Activated naive CD4-positive, alpha-beta T cell treated with anti-CD3 and anti-CD28 coated beads, Interleukin-2, amount 10 ng/mL, durations not matched to agents 7 days and 5 days (primary cell): Measurements from ENCODE around the gene MOAP1.
A peak's percentile ranks its signal among the peaks of the same experiment; 100 is the strongest.
"Not testable (repeated sequence)": the region's sequence is repeated elsewhere in the genome, so short reads cannot be mapped to it uniquely, and the experiment has no call there.

Experiments used
- CTCF ChIA-PET: fragments of 350-600 bp; sonication (Branson Sonifier 250); formaldehyde crosslinking; loops from one replicate; lab custom pipeline; 2021; ENCODE audit warnings: antibody characterized with exemption; lab: Charles Lee
- DNase-seq: peaks from one replicate; pipeline ENCODE4 v3.0.0-alpha.2; 2020
- H3K27ac Mint-ChIP-seq: one replicate; pipeline ENCODE4 v1.8.0; 2021; ENCODE audit warnings: mild to moderate bottlenecking, moderate library complexity, mixed read lengths
- H3K27me3 Mint-ChIP-seq: one replicate; pipeline ENCODE4 v1.8.0; 2021; ENCODE audit warnings: mild to moderate bottlenecking, mixed read lengths
- H3K36me3 Mint-ChIP-seq: one replicate; pipeline ENCODE4 v1.8.0; 2021; ENCODE audit warnings: mixed read lengths
- H3K4me1 Mint-ChIP-seq: one replicate; pipeline ENCODE4 v1.8.0; 2021; ENCODE audit warnings: mixed read lengths
- H3K4me3 Mint-ChIP-seq: one replicate; pipeline ENCODE4 v1.8.0; 2021; ENCODE audit warnings: mild to moderate bottlenecking, moderate library complexity, mixed read lengths
- H3K9me3 Mint-ChIP-seq: one replicate; pipeline ENCODE4 v1.8.0; 2021; ENCODE audit warnings: mixed read lengths

Gene MOAP1

DNA sequence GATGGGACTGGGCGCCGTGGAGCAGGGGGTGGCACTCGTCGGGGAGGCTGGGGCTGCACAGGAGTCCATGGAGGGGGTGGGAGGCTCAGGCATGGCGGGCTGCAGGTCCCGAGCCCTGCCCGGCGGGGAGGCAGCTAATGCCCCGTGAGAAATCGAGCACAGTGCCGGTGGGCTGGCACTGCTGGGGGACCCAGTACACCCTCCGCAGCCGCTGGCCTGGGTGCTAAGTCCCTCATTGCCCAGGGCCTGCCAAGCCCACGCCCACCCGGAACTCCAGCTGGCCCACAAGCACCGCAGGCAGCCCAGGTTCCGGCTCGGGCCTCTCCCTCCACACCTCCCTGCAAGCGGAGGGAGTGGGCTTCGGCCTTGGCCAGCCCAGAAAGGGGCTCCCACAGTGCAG, 14.6 kb downstream of the MOAP1 start:
- H3K4me3 Mint-ChIP-seq, H3K27ac Mint-ChIP-seq, CTCF ChIA-PET, DNase-seq, H3K4me1 Mint-ChIP-seq, H3K9me3 Mint-ChIP-seq, H3K36me3 Mint-ChIP-seq: not testable (repeated sequence)
- H3K27me3 Mint-ChIP-seq, result peaks cover 16% of the 10 kb centered on the region

DNA sequence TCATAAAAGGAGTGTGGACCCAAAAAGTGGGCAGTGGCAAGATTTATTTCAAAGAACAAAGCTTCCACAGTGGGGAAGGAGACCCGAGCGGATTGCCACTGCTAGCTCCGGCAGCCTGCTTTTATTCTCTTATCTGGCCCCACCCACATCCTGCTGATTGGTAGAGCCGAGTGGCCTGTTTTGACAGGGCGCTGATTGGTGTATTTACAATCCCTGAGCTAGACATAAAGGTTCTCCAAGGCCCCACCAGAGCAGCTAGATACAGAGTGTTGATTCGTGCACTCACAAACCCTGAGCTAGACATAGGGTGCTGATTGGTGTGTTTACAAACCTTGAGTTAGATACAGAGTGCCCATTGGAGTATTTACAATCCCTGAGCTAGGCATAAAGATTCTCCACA, 15.1 kb downstream of the MOAP1 start:
- H3K36me3 Mint-ChIP-seq, CTCF ChIA-PET, H3K4me3 Mint-ChIP-seq, DNase-seq, H3K27ac Mint-ChIP-seq, H3K9me3 Mint-ChIP-seq, H3K4me1 Mint-ChIP-seq: not testable (repeated sequence)
- H3K27me3 Mint-ChIP-seq, result peaks cover 16% of the 10 kb centered on the region

DNA sequence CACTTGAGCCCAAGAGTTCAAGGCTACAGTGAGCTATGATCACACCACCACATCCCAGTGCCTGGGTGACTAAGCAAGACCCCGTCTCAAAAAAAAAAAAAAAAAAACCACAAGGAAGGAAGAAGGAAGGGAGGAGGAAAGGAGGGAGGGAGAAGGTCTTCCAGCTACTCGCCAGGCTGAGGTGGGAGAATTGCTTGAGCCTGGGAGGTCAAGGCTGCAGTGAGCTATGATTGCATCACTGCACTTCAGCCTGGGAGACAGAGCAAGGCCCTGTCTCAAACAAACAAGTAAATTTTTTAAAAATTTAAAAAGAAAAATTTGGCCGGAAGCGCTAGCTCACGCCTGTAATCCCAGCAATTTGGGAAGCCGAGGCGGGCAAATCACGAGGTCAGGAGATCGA, 16.1 kb downstream of the MOAP1 start:
- DNase-seq, H3K9me3 Mint-ChIP-seq, H3K27ac Mint-ChIP-seq, H3K36me3 Mint-ChIP-seq, H3K4me3 Mint-ChIP-seq, CTCF ChIA-PET, H3K4me1 Mint-ChIP-seq: not testable (repeated sequence)
- peaks cover 13% of the 10 kb centered on the region for H3K27me3 Mint-ChIP-seq

- not testable (repeated sequence) for H3K27ac Mint-ChIP-seq, DNase-seq, H3K4me3 Mint-ChIP-seq, H3K4me1 Mint-ChIP-seq, H3K27me3 Mint-ChIP-seq, H3K9me3 Mint-ChIP-seq, H3K36me3 Mint-ChIP-seq
- CTCF ChIA-PET, result interaction anchor here (0.7 kb wide), 1 partner anchor 33 kb away, joined by 3 read pairs; no protein-coding TSS in a partner anchor
Measured at GRCh38 chr14:93165271-93166265, 19.1 kb downstream of the MOAP1 start.

DNA sequence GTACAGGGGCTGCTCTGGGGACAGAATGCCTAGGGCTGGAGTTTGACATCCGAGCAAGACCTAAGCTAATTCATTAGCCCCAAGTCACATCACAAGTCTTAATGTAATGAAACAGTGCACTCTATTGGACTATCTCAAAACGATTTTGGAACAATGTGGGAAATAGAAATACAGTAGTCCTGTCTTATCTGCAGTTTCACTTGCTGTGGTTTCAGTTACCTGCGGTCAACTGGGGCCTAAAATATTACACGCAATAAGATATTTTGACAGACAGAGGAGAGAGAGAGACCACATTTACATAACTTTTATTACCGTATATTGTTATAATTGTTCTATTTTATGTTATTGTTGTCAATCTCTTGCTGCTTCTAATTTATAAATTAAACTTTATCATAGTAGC, 21.1 kb downstream of the MOAP1 start:
- Mint-ChIP-seq H3K4me3 (no peak overlapping the region), H3K9me3 (no peaks in the 10 kb centered on the region), H3K27me3 (peaks cover 1% of the 10 kb centered on the region), H3K4me1 (no peaks in the 10 kb centered on the region), H3K27ac (no peak overlapping the region), H3K36me3 (no peaks in the 10 kb centered on the region)
- CTCF ChIA-PET, result interaction anchor here (0.9 to 1.6 kb wide), 3 partner anchors 13 to 50 kb away, joined by 3 to 5 read pairs (median 3); no protein-coding TSS in a partner anchor
- DNase-seq, result no peak

DNA sequence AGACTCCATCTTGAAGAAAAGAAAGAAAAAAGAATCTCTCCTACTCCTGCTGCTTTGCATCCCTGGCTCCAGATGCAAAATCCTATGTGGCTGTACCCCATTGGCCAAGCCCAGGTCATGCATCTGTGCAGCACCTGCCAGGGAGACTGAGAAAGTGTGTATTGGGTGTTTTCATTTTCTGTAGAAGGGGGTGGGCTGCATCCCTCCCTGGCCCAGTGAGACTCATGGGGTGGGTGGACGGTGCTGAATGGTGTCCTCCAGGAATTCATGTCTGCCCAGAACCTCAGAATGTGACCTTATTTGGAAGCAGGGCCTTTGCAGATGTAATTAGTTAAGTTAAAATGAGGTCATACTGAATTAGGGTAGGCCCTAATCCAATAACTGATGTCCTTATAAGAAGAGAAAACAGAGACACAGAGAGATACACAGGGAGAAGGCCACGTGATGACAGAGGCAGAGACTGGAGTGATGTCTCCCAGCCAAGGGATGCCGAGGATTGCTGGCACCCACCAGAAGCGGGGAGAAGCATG, 23.2 kb downstream of the MOAP1 start:
- H3K27me3 Mint-ChIP-seq, result no peaks in the 10 kb centered on the region
- DNase-seq, result no peak
- no peaks in the 10 kb centered on the region for H3K4me1 Mint-ChIP-seq
- no peak overlapping the region for H3K27ac Mint-ChIP-seq
- H3K9me3 Mint-ChIP-seq, result no peaks in the 10 kb centered on the region
- no peaks in the 10 kb centered on the region for H3K36me3 Mint-ChIP-seq
- H3K4me3 Mint-ChIP-seq, result no peak overlapping the region
- CTCF ChIA-PET, result interaction anchor here (0.8 to 1.5 kb wide), 2 partner anchors 23 to 34 kb away, joined by 3 to 4 read pairs; no protein-coding TSS in a partner anchor

DNA sequence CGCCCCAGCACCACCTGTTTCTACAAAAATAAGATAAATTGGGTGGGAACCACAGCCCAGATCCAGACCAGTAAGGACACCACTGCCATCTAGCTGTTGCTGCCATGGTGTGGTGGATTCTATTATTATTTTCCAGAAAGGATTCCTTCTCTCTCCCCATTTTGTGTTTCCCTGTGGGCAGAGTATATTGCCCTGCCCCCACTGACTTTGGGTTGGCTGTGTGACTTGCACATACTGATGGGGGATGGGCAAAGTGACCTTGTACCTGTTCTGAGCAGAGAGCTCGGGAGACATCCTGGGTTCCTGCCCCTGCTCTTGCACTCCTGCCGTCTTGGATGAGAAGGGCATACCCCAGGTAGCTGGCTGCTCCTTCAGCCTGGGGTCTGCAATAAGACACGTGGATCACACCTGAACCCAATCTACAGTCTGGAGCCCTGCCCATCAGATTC, 24.3 kb downstream of the MOAP1 start:
- DNase-seq, result no peak
- H3K4me1 Mint-ChIP-seq, result no peaks in the 10 kb centered on the region
- no peaks in the 10 kb centered on the region for H3K27me3 Mint-ChIP-seq
- no peaks in the 10 kb centered on the region for H3K9me3 Mint-ChIP-seq
- no peak overlapping the region for H3K27ac Mint-ChIP-seq
- H3K4me3 Mint-ChIP-seq, result no peak overlapping the region
- no peaks in the 10 kb centered on the region for H3K36me3 Mint-ChIP-seq
- CTCF ChIA-PET, result interaction anchor here (0.8 to 1.5 kb wide), 2 partner anchors 24 to 33 kb away, joined by 3 to 4 read pairs; no protein-coding TSS in a partner anchor

GRCh38 chr14:93159625-93160352, 24.9 kb downstream of the MOAP1 start:
- H3K4me1 Mint-ChIP-seq, H3K27ac Mint-ChIP-seq, H3K4me3 Mint-ChIP-seq, H3K36me3 Mint-ChIP-seq, H3K9me3 Mint-ChIP-seq, H3K27me3 Mint-ChIP-seq: not testable (repeated sequence)
- DNase-seq, result peak; percentile 39
- CTCF ChIA-PET, result interaction anchor here (1.5 kb wide), 1 partner anchor 24 kb away, joined by 4 read pairs; no protein-coding TSS in a partner anchor

DNA sequence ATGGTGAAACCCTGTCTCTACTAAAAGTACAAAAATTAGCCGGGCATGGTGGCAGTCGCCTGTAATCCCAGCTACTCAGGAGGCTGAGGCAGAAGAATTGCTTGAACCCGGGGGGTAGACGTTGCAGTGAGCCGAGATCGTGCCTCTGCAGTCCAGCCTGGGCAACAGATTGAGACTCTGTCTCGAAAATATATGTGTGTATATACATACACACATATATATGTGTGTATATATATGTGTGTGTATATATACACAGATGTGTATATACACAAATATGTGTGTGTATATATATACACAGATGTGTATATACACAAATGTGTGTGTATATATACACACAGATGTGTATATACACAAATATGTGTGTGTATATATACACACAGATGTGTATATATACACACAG, 26.3 kb downstream of the MOAP1 start:
- H3K27me3 Mint-ChIP-seq, H3K27ac Mint-ChIP-seq, H3K4me3 Mint-ChIP-seq, CTCF ChIA-PET, H3K4me1 Mint-ChIP-seq, H3K36me3 Mint-ChIP-seq, DNase-seq, H3K9me3 Mint-ChIP-seq: not testable (repeated sequence)

- CTCF ChIA-PET, result no interaction called here
Measured at GRCh38 chr14:93156693-93157369, 27.9 kb downstream of the MOAP1 start.

DNA sequence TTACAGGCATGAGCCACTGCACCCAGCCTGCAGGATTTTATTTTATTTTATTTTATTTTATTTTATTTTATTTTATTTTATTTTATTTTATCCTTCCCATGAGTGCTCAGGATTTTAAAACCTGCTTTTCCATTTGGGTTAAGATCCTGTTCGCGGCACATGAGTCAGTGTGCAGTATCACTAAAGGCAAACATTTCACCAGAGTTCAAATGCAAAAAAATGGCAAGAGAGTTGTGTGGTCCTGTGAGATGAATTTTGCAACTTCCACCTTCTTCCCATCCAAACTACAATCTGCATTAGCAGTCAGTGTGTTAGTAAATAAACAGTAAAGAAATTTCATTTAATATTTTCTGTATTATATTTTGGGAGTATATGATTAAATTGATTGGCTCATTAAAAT, 29.0 kb downstream of the MOAP1 start:
- no peak overlapping the region for H3K4me3 Mint-ChIP-seq
- no peak for DNase-seq
- H3K27ac Mint-ChIP-seq, result no peak overlapping the region
- H3K4me1 Mint-ChIP-seq, result peaks cover 5% of the 10 kb centered on the region
- no peaks in the 10 kb centered on the region for H3K36me3 Mint-ChIP-seq
- CTCF ChIA-PET, result no interaction called here
- peaks cover 4% of the 10 kb centered on the region for H3K27me3 Mint-ChIP-seq
- no peaks in the 10 kb centered on the region for H3K9me3 Mint-ChIP-seq

More at GRCh38 chr14:93156693-93157369, 27.9 kb downstream of the MOAP1 start:
- Mint-ChIP-seq H3K27ac (no peak overlapping the region), H3K4me1 (no peaks in the 10 kb centered on the region), H3K9me3 (no peaks in the 10 kb centered on the region), H3K36me3 (no peaks in the 10 kb centered on the region), H3K4me3 (no peak overlapping the region), H3K27me3 (peaks cover 4% of the 10 kb centered on the region)
- DNase-seq, result no peak

DNA sequence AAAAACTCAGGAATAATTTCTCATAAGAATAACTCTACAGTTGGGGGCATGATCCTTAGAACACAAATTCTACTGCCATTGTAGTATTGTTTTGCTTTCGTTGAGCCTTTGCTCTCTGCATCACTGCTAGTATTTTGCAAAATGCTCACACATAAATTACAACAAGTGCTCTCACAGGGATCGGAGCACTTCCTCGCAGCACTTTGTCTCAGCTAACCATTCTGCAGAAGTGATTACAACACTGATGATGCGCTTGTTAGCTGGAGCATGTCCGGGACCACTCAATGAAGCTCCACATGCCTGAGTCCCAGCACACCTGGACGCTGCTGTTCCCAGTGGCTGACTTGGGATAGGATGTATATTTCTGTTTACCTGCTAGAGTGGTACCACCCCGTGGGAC, 31.6 kb downstream of the MOAP1 start:
- H3K4me3 Mint-ChIP-seq, result no peak overlapping the region
- peaks cover 13% of the 10 kb centered on the region for H3K4me1 Mint-ChIP-seq
- no peaks in the 10 kb centered on the region for H3K9me3 Mint-ChIP-seq
- CTCF ChIA-PET, result interaction anchor here (1.2 kb wide), 1 partner anchor 14 kb away, joined by 5 read pairs; no protein-coding TSS in a partner anchor
- no peaks in the 10 kb centered on the region for H3K36me3 Mint-ChIP-seq
- H3K27me3 Mint-ChIP-seq, result peaks cover 4% of the 10 kb centered on the region
- DNase-seq, result no peak
- no peak overlapping the region for H3K27ac Mint-ChIP-seq

DNA sequence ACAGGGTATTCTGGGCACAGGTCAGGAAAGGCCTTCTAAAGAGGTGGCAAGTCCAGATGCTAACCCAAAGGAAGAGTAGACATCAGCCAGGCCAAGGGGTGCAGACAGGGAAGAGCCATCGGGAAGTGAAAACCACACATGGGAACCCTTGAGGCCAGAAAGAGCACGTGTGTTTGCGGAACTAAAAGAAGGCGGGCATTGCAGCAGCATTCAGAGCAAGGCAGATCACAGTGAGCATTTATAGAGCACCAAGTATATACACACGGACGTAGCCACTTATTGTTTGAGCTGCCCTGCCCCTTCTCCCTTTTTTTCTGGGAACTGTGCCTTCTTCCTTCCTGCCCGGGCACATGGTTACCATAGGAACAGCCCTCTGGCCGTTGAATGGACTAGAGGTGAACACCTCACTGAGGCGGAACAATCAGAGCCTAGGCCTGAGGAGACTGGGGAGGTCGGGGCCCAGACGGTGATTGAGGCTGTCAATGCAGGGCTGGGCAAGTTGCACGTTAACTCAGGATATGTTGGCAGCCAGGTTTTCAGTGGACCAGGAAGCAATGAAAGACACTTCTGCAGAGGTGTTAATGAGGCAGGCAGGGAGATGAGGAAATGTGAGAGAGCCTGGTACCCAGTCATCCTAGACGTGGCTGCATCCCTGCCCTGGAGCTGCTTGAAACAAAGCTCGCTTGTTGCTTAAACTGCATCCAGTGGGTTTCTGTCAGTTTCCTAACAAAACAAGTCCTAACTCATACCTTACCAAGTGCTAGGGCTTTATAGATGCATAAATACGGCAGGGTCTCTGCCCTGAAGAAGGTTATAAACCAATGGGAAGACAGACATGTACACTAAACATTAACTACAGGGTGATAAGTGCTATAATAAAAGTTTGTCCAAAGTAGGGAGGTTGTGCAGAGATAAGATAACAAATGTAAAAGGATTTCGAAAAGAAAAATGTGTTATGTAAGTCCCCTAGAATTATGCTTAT, 34.2 kb downstream of the MOAP1 start:
- CTCF ChIA-PET, result interaction anchor here (1.3 kb wide), 1 partner anchor 209 kb away, joined by 3 read pairs; no protein-coding TSS in a partner anchor
- Mint-ChIP-seq H3K27me3 (peaks cover 4% of the 10 kb centered on the region), H3K4me1 (peaks cover 13% of the 10 kb centered on the region), H3K36me3 (no peaks in the 10 kb centered on the region), H3K27ac (no peak overlapping the region), H3K4me3 (no peak overlapping the region), H3K9me3 (no peaks in the 10 kb centered on the region)
- DNase-seq, result no peak
